A549 (cell line): ENCODE measurements around the gene SDHB.

Experiments
- CBX2 ChIP-seq: fragments of 200-600 bp; sonication (generic); IDR thresholded peaks from 2 replicates; pipeline ENCODE4 v1.6.1; 2016; ENCODE audit warnings: low read depth, mild to moderate bottlenecking, borderline replicate concordance
- EP300 ChIP-seq, 2 experiments: fragments of >200 bp; sonication (Bioruptor Twin); formaldehyde crosslinking; IDR thresholded peaks; 2 replicates in 1 of 2; 3 replicates in 1 of 2; pipeline ENCODE4 v1.6.1; 2016 to 2017
- JUN ChIP-seq, 2 experiments: fragments of >200 bp; sonication (Bioruptor Twin); formaldehyde crosslinking; IDR thresholded peaks; 2 replicates in 1 of 2; 3 replicates in 1 of 2; pipeline ENCODE4 v1.6.1; 2016 to 2017
- PBX3 ChIP-seq: IDR thresholded peaks from 2 replicates; pipeline ENCODE4 v1.6.1; 2012
- POLR2A ChIP-seq: IDR thresholded peaks from 2 replicates; pipeline ENCODE4 v1.6.1; 2012; ENCODE audit warnings: mild to moderate bottlenecking, low read length
- RAD21 ChIP-seq, 2 experiments: fragments of >200 bp in 1 of 2; sonication (Bioruptor Twin) in 1 of 2; formaldehyde crosslinking in 1 of 2; IDR thresholded peaks in 1 of 2; conservative IDR thresholded peaks in 1 of 2; 2 replicates in 1 of 2; 3 replicates in 1 of 2; pipeline ENCODE4 v1.6.1; 2012 to 2018; ENCODE audit warnings: inconsistent platforms in 1 of 2
- RFX5 ChIP-seq: fragments of 450-650 bp; IDR thresholded peaks from 2 replicates; pipeline ENCODE4 v1.7.1; 2014; ENCODE audit warnings: antibody characterized with exemption, mild to moderate bottlenecking, moderate library complexity
- SMC3 ChIP-seq: fragments of >200 bp; sonication (Bioruptor Twin); formaldehyde crosslinking; IDR thresholded peaks from 3 replicates; pipeline ENCODE4 v1.6.1; 2018; ENCODE audit warnings: inconsistent platforms
- TF ChIP-seq, protein P1 (sequence below): fragments of >200 bp; sonication (Bioruptor Twin); formaldehyde crosslinking; IDR thresholded peaks from 3 replicates; pipeline ENCODE4 v1.5.1; 2016

GRCh38 chr1:17061486-17061885 lies 7.7 kb upstream of the SDHB start:
- TF ChIP-seq CBX2 (no peak), POLR2A (no peak), SMC3 (no peak), RAD21 (conservative IDR thresholded peaks at IDR 0.05 in 1 of 2, IDR thresholded peaks at IDR 0.05 in 1 of 2) (no peak), PBX3 (no peak), RFX5 (no peak), EP300 (IDR thresholded peaks at IDR 0.05) (no peak), JUN (IDR thresholded peaks at IDR 0.05) (no peak)
- TF ChIP-seq, protein P1, sequence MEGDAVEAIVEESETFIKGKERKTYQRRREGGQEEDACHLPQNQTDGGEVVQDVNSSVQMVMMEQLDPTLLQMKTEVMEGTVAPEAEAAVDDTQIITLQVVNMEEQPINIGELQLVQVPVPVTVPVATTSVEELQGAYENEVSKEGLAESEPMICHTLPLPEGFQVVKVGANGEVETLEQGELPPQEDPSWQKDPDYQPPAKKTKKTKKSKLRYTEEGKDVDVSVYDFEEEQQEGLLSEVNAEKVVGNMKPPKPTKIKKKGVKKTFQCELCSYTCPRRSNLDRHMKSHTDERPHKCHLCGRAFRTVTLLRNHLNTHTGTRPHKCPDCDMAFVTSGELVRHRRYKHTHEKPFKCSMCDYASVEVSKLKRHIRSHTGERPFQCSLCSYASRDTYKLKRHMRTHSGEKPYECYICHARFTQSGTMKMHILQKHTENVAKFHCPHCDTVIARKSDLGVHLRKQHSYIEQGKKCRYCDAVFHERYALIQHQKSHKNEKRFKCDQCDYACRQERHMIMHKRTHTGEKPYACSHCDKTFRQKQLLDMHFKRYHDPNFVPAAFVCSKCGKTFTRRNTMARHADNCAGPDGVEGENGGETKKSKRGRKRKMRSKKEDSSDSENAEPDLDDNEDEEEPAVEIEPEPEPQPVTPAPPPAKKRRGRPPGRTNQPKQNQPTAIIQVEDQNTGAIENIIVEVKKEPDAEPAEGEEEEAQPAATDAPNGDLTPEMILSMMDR, result no peak
